Panc1 (cell line): Measurements from ENCODE around the gene PPP2R3A. TPM values are rescaled to one million over a fixed set of nuclear protein-coding genes. Genes with fewer than 3 reads are reported as not detected.

Experiments used
- ATAC-seq: fragments of 200-7000 bp; cut with Tn5 transposase; 2 replicates; pipeline ENCODE4 v1.9.1; 2020; ENCODE audit warnings: mild to moderate bottlenecking, moderate library complexity
- BruUV-seq: library from RNA; stranded (reverse); fragments of 400-500 nt; replicated peaks from 2 replicates; lab custom pipeline; 2021; lab: Mats Ljungman, UMichigan
- CTCF ChIA-PET: fragments of 300-600 bp; sonication (Branson Sonifier 250); formaldehyde crosslinking; loops from one replicate; lab custom pipeline; 2022; ENCODE audit warnings: antibody characterized with exemption; lab: Charles Lee
- POLR2A ChIA-PET: fragments of 300-600 bp; sonication (Branson Sonifier 250); formaldehyde crosslinking; loops from one replicate; lab custom pipeline; 2022; ENCODE audit warnings: antibody characterized with exemption; lab: Charles Lee
- DNase-seq: peaks from one replicate; pipeline ENCODE4 v3.0.0-alpha.2; 2010; ENCODE audit warnings: low read depth, low spot score
- H3K27ac ChIP-seq: 2 replicates; pipeline ENCODE4 v1.5.1; 2011; ENCODE audit warnings: mild to moderate bottlenecking, low read length, inconsistent platforms
- H3K27me3 ChIP-seq: fragments of 200-500 bp; sonication (Bioruptor generic); 2 replicates; pipeline ENCODE4 v1.6.0; 2014; ENCODE audit warnings: low read length, inconsistent platforms; ENCODE audit not compliant: control insufficient read depth, insufficient read depth
- H3K36me3 ChIP-seq: fragments of 200-500 bp; sonication (Bioruptor generic); 2 replicates; pipeline ENCODE4 v1.5.1; 2014; ENCODE audit warnings: inconsistent platforms, mild to moderate bottlenecking, low read length, moderate library complexity; ENCODE audit not compliant: control insufficient read depth, insufficient read depth
- H3K4me1 ChIP-seq: 2 replicates; pipeline ENCODE4 v1.5.1; 2011; ENCODE audit warnings: inconsistent platforms, mild to moderate bottlenecking, low read length, moderate library complexity; ENCODE audit not compliant: control insufficient read depth, insufficient read depth
- H3K4me3 ChIP-seq, 2 experiments: 2 replicates each; pipeline ENCODE4 v1.5.1; 2011 to 2012; ENCODE audit warnings: low read depth in 2 of 2, low read length in 2 of 2, mild to moderate bottlenecking in 2 of 2, inconsistent platforms in 1 of 2, moderate library complexity in 1 of 2
- H3K9me3 ChIP-seq: fragments of 200-500 bp; sonication (Bioruptor generic); 2 replicates; pipeline ENCODE4 v1.5.1; 2014; ENCODE audit warnings: low read depth, mild to moderate bottlenecking, inconsistent platforms, low read length, moderate library complexity; ENCODE audit not compliant: control insufficient read depth, insufficient read depth
- CTCF ChIP-seq: fragments of 450-650 bp; IDR thresholded peaks from 2 replicates; pipeline ENCODE4 v1.5.1; 2017; ENCODE audit warnings: mild to moderate bottlenecking
- POLR2AphosphoS5 ChIP-seq: IDR thresholded peaks from 2 replicates; pipeline ENCODE4 v1.6.1; 2012; ENCODE audit warnings: mild to moderate bottlenecking, low read depth, low read length, moderate library complexity
- REST ChIP-seq, 2 experiments: IDR thresholded peaks; 2 replicates each; pipeline ENCODE4 v1.6.1; 2011 to 2012; ENCODE audit warnings: low read depth in 2 of 2, control low read depth in 1 of 2, low read length in 1 of 2, mild to moderate bottlenecking in 1 of 2, moderate library complexity in 1 of 2; ENCODE audit not compliant: insufficient read depth in 1 of 2
- SIN3A ChIP-seq: IDR thresholded peaks from 2 replicates; pipeline ENCODE4 v1.6.1; 2012; ENCODE audit warnings: low read depth, mild to moderate bottlenecking, low read length, moderate library complexity, borderline replicate concordance; ENCODE audit not compliant: insufficient read depth
- TCF7L2 ChIP-seq: IDR thresholded peaks from 2 replicates; pipeline ENCODE4 v1.6.1; 2011; ENCODE audit warnings: mild to moderate bottlenecking, low read depth, low read length, inconsistent platforms
- in situ Hi-C: cut with HindIII; loops from 2 replicates; pipeline ENCODE4 v1.10.0; 2016; ENCODE audit warnings: low sequenced_read_pairs, low pct_unique_long_range_greater_than_20kb
- intact Hi-C: fragments of 100-400 bp; cut with micrococcal nuclease; formaldehyde crosslinking; loops from one replicate; pipeline ENCODE4 v1.10.0; 2022; ENCODE audit not compliant: unreplicated experiment
- total RNA-seq: library from RNA; stranded (reverse); gene quantifications from one replicate; pipeline ENCODE4 v1.2.1, GENCODE V29; 2021; ENCODE audit not compliant: unreplicated experiment

The PPP2R3A gene
- total RNA-seq, 1 experiment from 2014 or later: 8.1 TPM

- DNase-seq (no peak), ATAC-seq (no peak)
- H3K4me1 ChIP-seq: peaks cover 35% of the 10 kb centered on the region
- in situ Hi-C loops: no loop called here
- H3K4me3 ChIP-seq: no peak overlapping the region
- peaks cover under 1% of the 10 kb centered on the region; the same call in 1 of the 2 replicates for H3K36me3 ChIP-seq
- intact Hi-C loops: no loop called here
- TF ChIP-seq REST (IDR thresholded peaks at IDR 0.05; ENCODE audit: insufficient read depth in 1 of 2, low read depth in 2 of 2, low read length in 1 of 2): no peak
- TF ChIP-seq TCF7L2: no peak
- no peak for TF ChIP-seq SIN3A
- no peak for TF ChIP-seq POLR2AphosphoS5
- no peak for TF ChIP-seq CTCF
- CTCF ChIA-PET: no interaction called here
- BruUV-seq: no TSS peak
- no peak overlapping the region for H3K27ac ChIP-seq
- POLR2A ChIA-PET: no interaction called here
- no peaks in the 10 kb centered on the region for H3K9me3 ChIP-seq
- H3K27me3 ChIP-seq: no peaks in the 10 kb centered on the region
Measured at GRCh38 chr3:136151219-136151618, 185.7 kb downstream of the PPP2R3A start.

- Histone ChIP-seq H3K4me3 (no peak overlapping the region), H3K27me3 (no peaks in the 10 kb centered on the region), H3K4me1 (peaks cover 28% of the 10 kb centered on the region), H3K36me3 (no peaks in the 10 kb centered on the region; the same call in 1 of the 2 replicates), H3K27ac (no peak overlapping the region), H3K9me3 (no peaks in the 10 kb centered on the region)
- DNase-seq: no peak
- intact Hi-C loops (no loop called here), in situ Hi-C loops (no loop called here)
- BruUV-seq: no TSS peak
- CTCF ChIA-PET: no interaction called here
- no peak for TF ChIP-seq TCF7L2
- ATAC-seq: no peak
- POLR2A ChIA-PET: no interaction called here
Measured at GRCh38 chr3:136152176-136152843, 186.8 kb downstream of the PPP2R3A start.

GRCh38 chr3:136152963-136153362 is 187.4 kb downstream of the PPP2R3A start:
- in situ Hi-C loops (no loop called here), intact Hi-C loops (no loop called here)
- no peak overlapping the region for H3K4me3 ChIP-seq
- BruUV-seq: no TSS peak
- TF ChIP-seq REST (IDR thresholded peaks at IDR 0.05; ENCODE audit: insufficient read depth in 1 of 2, low read depth in 2 of 2, low read length in 1 of 2): no peak
- no peak for TF ChIP-seq SIN3A
- no peak for TF ChIP-seq POLR2AphosphoS5
- TF ChIP-seq CTCF: no peak
- TF ChIP-seq TCF7L2: no peak
- H3K4me1 ChIP-seq: peaks cover 26% of the 10 kb centered on the region
- H3K36me3 ChIP-seq: no peaks in the 10 kb centered on the region; the same call in 1 of the 2 replicates
- ATAC-seq (no peak), DNase-seq (no peak)
- H3K27ac ChIP-seq: no peak overlapping the region
- ChIA-PET POLR2A (no interaction called here), CTCF (no interaction called here)
- no peaks in the 10 kb centered on the region for H3K27me3 ChIP-seq
- no peaks in the 10 kb centered on the region for H3K9me3 ChIP-seq
